Loucy (cell line): ENCODE measurements around the gene BEAN1.

ENCODE experiments used
- CTCF ChIP-seq: fragments of 200-600 bp; sonication (generic); conservative IDR thresholded peaks from 2 replicates; pipeline ENCODE4 v1.5.1; 2014; ENCODE audit warnings: mild to moderate bottlenecking, antibody characterized with exemption, low read length
- EZH2phosphoT487 ChIP-seq: fragments of 200-600 bp; IDR thresholded peaks from 2 replicates; pipeline ENCODE4 v1.6.1; 2018; ENCODE audit warnings: antibody characterized with exemption, mild to moderate bottlenecking, moderate library complexity, borderline replicate concordance

GRCh38 chr16:66391726-66392670 is 35.1 kb upstream of the BEAN1 start:
- TF ChIP-seq CTCF (no peak), EZH2phosphoT487 (no peak)
